Cardiac fibroblast (primary cell): ENCODE data around the gene HECW1.

Experiments used
- DNase-seq, 2 donors: peaks; one replicate each; pipeline versions ENCODE4 v3.0.0 to v3.0.0-alpha.2; 2010; ENCODE audit warnings: low read depth in 2 of 2
- H3K4me3 ChIP-seq, 2 donors: replicated peaks in 1 of 2; 1 replicate in 1 of 2; 2 replicates in 1 of 2; pipeline ENCODE4 v1.5.1; 2011; ENCODE audit warnings: low read depth in 2 of 2, low read length in 2 of 2, mild to moderate bottlenecking in 2 of 2, moderate library complexity in 1 of 2
- CTCF ChIP-seq: IDR thresholded peaks from one replicate; pipeline ENCODE4 v1.5.1; 2011; ENCODE audit warnings: low read depth, mild to moderate bottlenecking, low read length, inconsistent platforms

The HECW1 gene

GRCh38 chr7:43155636-43156035, 43.2 kb downstream of the HECW1 start:
- H3K4me3 ChIP-seq: no peak overlapping the region
- no peak for TF ChIP-seq CTCF
- no peak for DNase-seq

GRCh38 chr7:43163885-43164284, 51.4 kb downstream of the HECW1 start:
- no peak for TF ChIP-seq CTCF
- no peak for DNase-seq
- no peak overlapping the region for H3K4me3 ChIP-seq

- TF ChIP-seq CTCF: no peak
- peak; percentile 83 to 98 for DNase-seq
- H3K4me3 ChIP-seq: no peak overlapping the region
Measured at GRCh38 chr7:43164757-43165156, 52.3 kb downstream of the HECW1 start.

GRCh38 chr7:43166686-43167085, 54.2 kb downstream of the HECW1 start:
- DNase-seq: no peak
- no peak overlapping the region for H3K4me3 ChIP-seq
- no peak for TF ChIP-seq CTCF

- no peak for TF ChIP-seq CTCF
- no peak overlapping the region for H3K4me3 ChIP-seq
- DNase-seq: no peak
Measured at GRCh38 chr7:43169076-43169475, 56.6 kb downstream of the HECW1 start.

- no peak overlapping the region for H3K4me3 ChIP-seq
- DNase-seq: no peak
- no peak for TF ChIP-seq CTCF
Measured at GRCh38 chr7:43170571-43170970, 58.1 kb downstream of the HECW1 start.

GRCh38 chr7:43175570-43176200, 63.2 kb downstream of the HECW1 start:
- TF ChIP-seq CTCF: no peak
- DNase-seq: no peak
- no peak overlapping the region for H3K4me3 ChIP-seq
